Epithelial cell of proximal tubule (primary cell): Measurements from ENCODE around the gene C5orf63. TPM values are rescaled to one million over a fixed set of nuclear protein-coding genes. Genes with fewer than 3 reads are reported as not detected.

ENCODE experiments used
- DNase-seq: peaks from one replicate; pipeline ENCODE4 v3.0.0-alpha.2; 2011; ENCODE audit warnings: low read depth
- H3K4me3 ChIP-seq: 2 replicates; pipeline ENCODE4 v1.5.1; 2011; ENCODE audit warnings: low read depth, mild to moderate bottlenecking, low read length
- CTCF ChIP-seq: conservative IDR thresholded peaks from 2 replicates; pipeline ENCODE4 v1.5.1; 2012; ENCODE audit warnings: low read depth, mild to moderate bottlenecking, low read length
- total RNA-seq: library from RNA; depleted of rRNA; stranded (reverse); fragments of >200 nt; gene quantifications from 2 replicates; pipeline ENCODE4 v1.2.3, GENCODE V29; 2015

Gene C5orf63
- total RNA-seq, 1 donor from 2014 or later, result 4.6 TPM

- DNase-seq, result no peak
- H3K4me3 ChIP-seq, result no peak overlapping the region
- no peak for TF ChIP-seq CTCF
Measured at GRCh38 chr5:127031863-127032232, 41.5 kb downstream of the C5orf63 start.

GRCh38 chr5:127031147-127031862, 42.0 kb downstream of the C5orf63 start:
- TF ChIP-seq CTCF, result no peak
- H3K4me3 ChIP-seq, result peak overlapping the region; percentile 73
- no peak for DNase-seq

GRCh38 chr5:127030259-127031146, 42.8 kb downstream of the C5orf63 start, which contains the start of gene MARCHF3:
Gene MARCHF3, minus strand, starts transcription at chr5:127030558. Its CDS starts 112,387 bp downstream, at chr5:126918171.
- H3K4me3 ChIP-seq, result peak within 1 kb of the TSS; percentile 73
- peak; percentile 32 for TF ChIP-seq CTCF
- DNase-seq, result peak; percentile 32

GRCh38 chr5:127029581-127030258, 43.6 kb downstream of the C5orf63 start:
- DNase-seq, result no peak
- H3K4me3 ChIP-seq, result peak overlapping the region; percentile 73
- TF ChIP-seq CTCF, result peak; percentile 53

- no peak overlapping the region for H3K4me3 ChIP-seq
- TF ChIP-seq CTCF, result no peak
- no peak for DNase-seq
Measured at GRCh38 chr5:127028822-127029457, 44.4 kb downstream of the C5orf63 start.

GRCh38 chr5:127027539-127027938, 45.8 kb downstream of the C5orf63 start:
- no peak for DNase-seq
- no peak for TF ChIP-seq CTCF
- no peak overlapping the region for H3K4me3 ChIP-seq
